Muscle of back (tissue), 10 donors: ENCODE measurements around the gene DCAF17. TPM values are rescaled to one million over a fixed set of nuclear protein-coding genes. Genes with fewer than 3 reads are reported as not detected.

Source experiments
- polyA plus RNA-seq, 10 donors: library from polyadenylated mRNA; unstranded; fragments of 120-200 nt; gene quantifications; one replicate each; pipeline ENCODE4 v1.2.1, GENCODE V29; 2013; ENCODE audit not compliant: insufficient read length in 10 of 10

Gene DCAF17
- polyA plus RNA-seq, 10 donors, result 8.7 to 23.9 (median 16.1) TPM

Other genes starting within 250 kb of the DCAF17 start
- 10 to 100 TPM; 11.4 to 19.6 (median 13.8) TPM for gene METTL8, start 236 bp upstream of the DCAF17 start, polyA plus RNA-seq
- 100 to 1,000 TPM in 3 of 10 donors, 10 to 100 TPM in 7; 77.8 to 123 (median 93.8) TPM for gene CYBRD1, start 88.2 kb downstream of the DCAF17 start, polyA plus RNA-seq